ENCODE measurements around the gene RPN2.

The RPN2 gene

GRCh38 chr20:37245216-37246150 lies 66.4 kb downstream of the RPN2 start:
- Histone ChIP-seq H3K9me3 (ENCODE audit: control insufficient read depth, low read depth, low read length) (no peaks in the 10 kb centered on the region), H3K36me3 (ENCODE audit: control insufficient read depth, low read depth, low read length) (peaks cover 37% of the 10 kb centered on the region), H3K4me1 (ENCODE audit: control insufficient read depth, low read depth, low read length) (peaks cover 16% of the 10 kb centered on the region), H3K4me3 (ENCODE audit: low read length) (no peak overlapping the region), H3K27me3 (ENCODE audit: control insufficient read depth, insufficient read depth, low read length) (no peaks in the 10 kb centered on the region), H3K27ac (ENCODE audit: low read length) (no peak overlapping the region), H3K9ac (ENCODE audit: low read length) (peak overlapping the region; percentile 34)

GRCh38 chr20:37246736-37247135 lies 67.6 kb downstream of the RPN2 start:
- Histone ChIP-seq H3K27me3 (ENCODE audit: control insufficient read depth, insufficient read depth, low read length) (no peaks in the 10 kb centered on the region), H3K4me1 (ENCODE audit: control insufficient read depth, low read depth, low read length) (peaks cover 23% of the 10 kb centered on the region), H3K9me3 (ENCODE audit: control insufficient read depth, low read depth, low read length) (no peaks in the 10 kb centered on the region), H3K27ac (ENCODE audit: low read length) (no peak overlapping the region), H3K36me3 (ENCODE audit: control insufficient read depth, low read depth, low read length) (peaks cover 25% of the 10 kb centered on the region), H3K9ac (ENCODE audit: low read length) (no peak overlapping the region), H3K4me3 (ENCODE audit: low read length) (no peak overlapping the region)

DNA sequence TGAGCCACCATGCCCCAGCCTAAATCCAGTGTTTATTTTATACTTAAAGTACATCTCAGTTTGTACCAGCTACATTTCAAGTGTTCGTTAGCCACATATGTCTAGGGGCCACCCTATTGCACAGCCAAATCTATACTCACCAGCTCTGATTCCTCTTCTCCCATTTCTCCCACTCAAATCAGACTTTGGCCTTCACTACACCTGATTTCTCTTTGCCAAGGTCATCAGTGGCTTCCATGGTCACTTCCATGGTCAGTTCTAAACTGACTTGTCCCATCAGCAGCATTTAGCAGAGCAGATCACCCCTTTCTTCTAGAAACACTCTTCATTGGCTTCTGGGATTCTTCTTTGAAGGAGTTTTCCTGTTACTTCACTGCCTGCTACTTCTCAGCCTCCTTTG lies 68.4 kb downstream of the RPN2 start:
- no peak overlapping the region for H3K27ac ChIP-seq (ENCODE audit: low read length)
- H3K4me3 ChIP-seq (ENCODE audit: low read length): no peak overlapping the region
- no peaks in the 10 kb centered on the region for H3K9me3 ChIP-seq (ENCODE audit: control insufficient read depth, low read depth, low read length)
- H3K27me3 ChIP-seq (ENCODE audit: control insufficient read depth, insufficient read depth, low read length): no peaks in the 10 kb centered on the region
- H3K4me1 ChIP-seq (ENCODE audit: control insufficient read depth, low read depth, low read length): peaks cover 30% of the 10 kb centered on the region
- peaks cover 17% of the 10 kb centered on the region for H3K36me3 ChIP-seq (ENCODE audit: control insufficient read depth, low read depth, low read length)
- H3K9ac ChIP-seq (ENCODE audit: low read length): no peak overlapping the region

- Histone ChIP-seq H3K27ac (ENCODE audit: low read length) (no peak overlapping the region), H3K36me3 (ENCODE audit: control insufficient read depth, low read depth, low read length) (no peaks in the 10 kb centered on the region)
Observed at GRCh38 chr20:37249304-37249703, 70.2 kb downstream of the RPN2 start.

GRCh38 chr20:37251825-37252477 lies 72.8 kb downstream of the RPN2 start:
- H3K9ac ChIP-seq (ENCODE audit: low read length): no peak overlapping the region
- no peaks in the 10 kb centered on the region for H3K36me3 ChIP-seq (ENCODE audit: control insufficient read depth, low read depth, low read length)
- H3K9me3 ChIP-seq (ENCODE audit: control insufficient read depth, low read depth, low read length): no peaks in the 10 kb centered on the region
- no peaks in the 10 kb centered on the region for H3K27me3 ChIP-seq (ENCODE audit: control insufficient read depth, insufficient read depth, low read length)
- peaks cover 14% of the 10 kb centered on the region for H3K4me1 ChIP-seq (ENCODE audit: control insufficient read depth, low read depth, low read length)
- H3K4me3 ChIP-seq (ENCODE audit: low read length): no peak overlapping the region
- H3K27ac ChIP-seq (ENCODE audit: low read length): no peak overlapping the region

More at GRCh38 chr20:37249304-37249703, 70.2 kb downstream of the RPN2 start:
- Histone ChIP-seq H3K4me3 (ENCODE audit: low read length) (no peak overlapping the region), H3K9ac (ENCODE audit: low read length) (no peak overlapping the region), H3K9me3 (ENCODE audit: control insufficient read depth, low read depth, low read length) (no peaks in the 10 kb centered on the region), H3K4me1 (ENCODE audit: control insufficient read depth, low read depth, low read length) (peaks cover 30% of the 10 kb centered on the region), H3K27me3 (ENCODE audit: control insufficient read depth, insufficient read depth, low read length) (no peaks in the 10 kb centered on the region)

DNA sequence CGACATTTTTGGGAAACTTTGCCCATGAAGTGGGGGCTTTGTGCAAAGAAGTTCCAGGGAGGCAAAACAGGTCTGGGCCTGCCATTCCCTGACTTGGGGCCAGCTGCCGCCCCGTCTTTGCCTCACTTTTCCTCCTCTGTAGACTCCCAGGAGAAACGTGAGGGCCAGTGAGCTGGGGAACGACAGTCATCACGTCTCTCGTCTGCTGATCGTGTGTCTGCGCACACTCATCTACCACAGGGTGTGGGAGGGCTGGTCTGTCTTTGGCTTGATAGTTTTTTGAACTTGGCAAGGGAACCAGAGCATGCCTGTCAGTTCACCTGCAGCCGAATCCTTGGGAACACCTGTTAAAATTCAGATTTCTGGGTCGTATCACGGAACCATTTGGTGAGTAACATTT lies 74.0 kb downstream of the RPN2 start:
- H3K9ac ChIP-seq (ENCODE audit: low read length): no peak overlapping the region
- no peak overlapping the region for H3K4me3 ChIP-seq (ENCODE audit: low read length)
- peaks cover 19% of the 10 kb centered on the region for H3K4me1 ChIP-seq (ENCODE audit: control insufficient read depth, low read depth, low read length)
- H3K27me3 ChIP-seq (ENCODE audit: control insufficient read depth, insufficient read depth, low read length): no peaks in the 10 kb centered on the region
- H3K9me3 ChIP-seq (ENCODE audit: control insufficient read depth, low read depth, low read length): no peaks in the 10 kb centered on the region
- H3K36me3 ChIP-seq (ENCODE audit: control insufficient read depth, low read depth, low read length): no peaks in the 10 kb centered on the region
- H3K27ac ChIP-seq (ENCODE audit: low read length): no peak overlapping the region

GRCh38 chr20:37254114-37254878 lies 75.2 kb downstream of the RPN2 start:
- Histone ChIP-seq H3K4me1 (ENCODE audit: control insufficient read depth, low read depth, low read length) (peaks cover 25% of the 10 kb centered on the region), H3K27me3 (ENCODE audit: control insufficient read depth, insufficient read depth, low read length) (no peaks in the 10 kb centered on the region), H3K36me3 (ENCODE audit: control insufficient read depth, low read depth, low read length) (no peaks in the 10 kb centered on the region), H3K27ac (ENCODE audit: low read length) (no peak overlapping the region), H3K9me3 (ENCODE audit: control insufficient read depth, low read depth, low read length) (no peaks in the 10 kb centered on the region), H3K4me3 (ENCODE audit: low read length) (no peak overlapping the region), H3K9ac (ENCODE audit: low read length) (no peak overlapping the region)

DNA sequence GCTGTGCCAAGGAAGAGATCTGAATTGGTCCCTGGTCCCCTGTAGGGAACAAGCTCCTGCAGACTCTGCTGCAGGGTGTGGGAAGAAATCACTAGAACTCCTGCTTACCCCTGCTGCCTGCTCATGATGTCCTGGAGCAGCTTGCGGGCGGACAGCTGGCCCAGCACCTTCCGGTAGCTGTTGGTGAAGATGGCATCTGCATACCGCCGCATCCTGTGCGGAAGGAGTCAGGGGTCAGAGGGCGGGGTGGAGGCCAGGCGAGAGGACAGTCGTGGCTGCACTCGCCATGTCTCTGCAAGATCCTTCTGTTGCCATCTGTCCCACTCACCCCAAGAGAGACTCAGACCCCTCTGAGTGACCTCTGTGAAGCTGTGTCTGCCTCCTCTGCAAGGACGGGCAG lies 77.2 kb downstream of the RPN2 start:
- Histone ChIP-seq H3K9me3 (ENCODE audit: control insufficient read depth, low read depth, low read length) (no peaks in the 10 kb centered on the region), H3K4me1 (ENCODE audit: control insufficient read depth, low read depth, low read length) (peaks cover 30% of the 10 kb centered on the region), H3K9ac (ENCODE audit: low read length) (no peak overlapping the region), H3K36me3 (ENCODE audit: control insufficient read depth, low read depth, low read length) (no peaks in the 10 kb centered on the region), H3K27ac (ENCODE audit: low read length) (no peak overlapping the region), H3K4me3 (ENCODE audit: low read length) (no peak overlapping the region), H3K27me3 (ENCODE audit: control insufficient read depth, insufficient read depth, low read length) (no peaks in the 10 kb centered on the region)

GRCh38 chr20:37257530-37257929 lies 78.4 kb downstream of the RPN2 start:
- no peak overlapping the region for H3K4me3 ChIP-seq (ENCODE audit: low read length)
- no peaks in the 10 kb centered on the region for H3K9me3 ChIP-seq (ENCODE audit: control insufficient read depth, low read depth, low read length)
- H3K4me1 ChIP-seq (ENCODE audit: control insufficient read depth, low read depth, low read length): peaks cover 20% of the 10 kb centered on the region
- no peaks in the 10 kb centered on the region for H3K36me3 ChIP-seq (ENCODE audit: control insufficient read depth, low read depth, low read length)
- H3K9ac ChIP-seq (ENCODE audit: low read length): no peak overlapping the region
- H3K27ac ChIP-seq (ENCODE audit: low read length): no peak overlapping the region
- no peaks in the 10 kb centered on the region for H3K27me3 ChIP-seq (ENCODE audit: control insufficient read depth, insufficient read depth, low read length)

DNA sequence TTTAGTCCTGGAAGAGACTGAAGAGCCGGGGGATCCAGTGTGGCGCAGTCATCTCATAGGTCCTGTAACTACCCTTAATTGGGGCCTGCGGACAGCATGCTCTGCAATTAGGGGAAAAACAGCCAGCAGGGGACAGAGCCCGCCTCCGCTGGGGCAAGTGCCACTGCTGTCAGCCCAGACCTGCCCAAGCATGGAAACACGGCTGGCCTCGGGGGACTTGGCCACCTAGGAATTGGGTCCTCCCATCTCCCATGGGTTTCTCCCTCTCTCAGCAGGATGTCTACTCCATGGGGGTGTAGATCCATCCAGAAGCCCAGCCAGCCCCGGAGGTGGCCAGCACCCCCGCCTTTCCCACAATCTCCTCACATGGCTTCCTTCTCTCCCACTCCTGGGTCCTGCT lies 78.9 kb downstream of the RPN2 start:
- no peak overlapping the region for H3K27ac ChIP-seq (ENCODE audit: low read length)
- H3K9me3 ChIP-seq (ENCODE audit: control insufficient read depth, low read depth, low read length): no peaks in the 10 kb centered on the region
- H3K4me1 ChIP-seq (ENCODE audit: control insufficient read depth, low read depth, low read length): peaks cover 20% of the 10 kb centered on the region
- no peaks in the 10 kb centered on the region for H3K27me3 ChIP-seq (ENCODE audit: control insufficient read depth, insufficient read depth, low read length)
- no peak overlapping the region for H3K4me3 ChIP-seq (ENCODE audit: low read length)
- H3K36me3 ChIP-seq (ENCODE audit: control insufficient read depth, low read depth, low read length): no peaks in the 10 kb centered on the region
- no peak overlapping the region for H3K9ac ChIP-seq (ENCODE audit: low read length)

DNA sequence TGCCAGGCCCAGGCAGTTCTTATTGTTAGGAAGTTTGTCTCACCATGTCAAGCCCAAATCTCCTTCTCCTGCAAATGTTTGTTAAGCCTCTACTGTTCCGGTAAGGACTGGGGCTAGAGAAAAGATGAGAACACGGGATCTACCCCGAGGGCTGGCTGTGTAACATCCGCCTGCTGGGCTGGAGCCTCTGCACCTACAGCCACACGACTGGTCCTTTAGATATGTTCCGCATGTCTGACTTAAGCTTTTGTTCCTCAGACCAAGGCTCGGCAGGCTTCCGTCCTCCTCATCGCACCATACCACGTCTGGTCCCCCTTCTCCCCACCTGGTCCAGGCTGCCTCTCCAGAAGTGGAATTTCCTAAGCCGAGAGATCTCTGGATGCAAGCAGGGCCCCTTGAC lies 79.9 kb downstream of the RPN2 start:
- no peak overlapping the region for H3K27ac ChIP-seq (ENCODE audit: low read length)
- H3K36me3 ChIP-seq (ENCODE audit: control insufficient read depth, low read depth, low read length): no peaks in the 10 kb centered on the region
- H3K4me3 ChIP-seq (ENCODE audit: low read length): no peak overlapping the region
- no peaks in the 10 kb centered on the region for H3K9me3 ChIP-seq (ENCODE audit: control insufficient read depth, low read depth, low read length)
- H3K9ac ChIP-seq (ENCODE audit: low read length): no peak overlapping the region
- peaks cover 20% of the 10 kb centered on the region for H3K4me1 ChIP-seq (ENCODE audit: control insufficient read depth, low read depth, low read length)
- no peaks in the 10 kb centered on the region for H3K27me3 ChIP-seq (ENCODE audit: control insufficient read depth, insufficient read depth, low read length)
